Measurements from ENCODE around the gene UBE2G2.
A peak's percentile ranks its signal among the peaks of the same experiment; 100 is the strongest.
"Not testable (repeated sequence)": the region's sequence is repeated elsewhere in the genome, so short reads cannot be mapped to it uniquely, and the experiment has no call there.

UBE2G2 gene

DNA sequence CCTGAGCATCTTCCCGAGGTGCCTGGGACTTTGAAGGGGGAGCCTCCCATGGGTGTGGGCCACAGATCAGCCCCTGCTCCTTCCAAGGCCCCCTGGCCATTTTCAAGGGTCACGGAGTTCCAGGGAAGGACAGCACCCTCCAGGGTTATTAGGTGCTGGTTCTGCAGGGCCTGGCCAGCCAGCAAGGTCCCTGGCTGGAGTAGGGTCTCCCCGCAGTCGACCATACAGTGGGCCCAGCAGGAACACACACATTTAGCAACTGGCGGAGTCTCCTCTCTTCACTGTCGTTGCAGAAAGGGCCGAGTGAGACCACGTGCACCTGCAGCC lies 34.0 kb upstream of the UBE2G2 start:
- no peak for DNase-seq

DNA sequence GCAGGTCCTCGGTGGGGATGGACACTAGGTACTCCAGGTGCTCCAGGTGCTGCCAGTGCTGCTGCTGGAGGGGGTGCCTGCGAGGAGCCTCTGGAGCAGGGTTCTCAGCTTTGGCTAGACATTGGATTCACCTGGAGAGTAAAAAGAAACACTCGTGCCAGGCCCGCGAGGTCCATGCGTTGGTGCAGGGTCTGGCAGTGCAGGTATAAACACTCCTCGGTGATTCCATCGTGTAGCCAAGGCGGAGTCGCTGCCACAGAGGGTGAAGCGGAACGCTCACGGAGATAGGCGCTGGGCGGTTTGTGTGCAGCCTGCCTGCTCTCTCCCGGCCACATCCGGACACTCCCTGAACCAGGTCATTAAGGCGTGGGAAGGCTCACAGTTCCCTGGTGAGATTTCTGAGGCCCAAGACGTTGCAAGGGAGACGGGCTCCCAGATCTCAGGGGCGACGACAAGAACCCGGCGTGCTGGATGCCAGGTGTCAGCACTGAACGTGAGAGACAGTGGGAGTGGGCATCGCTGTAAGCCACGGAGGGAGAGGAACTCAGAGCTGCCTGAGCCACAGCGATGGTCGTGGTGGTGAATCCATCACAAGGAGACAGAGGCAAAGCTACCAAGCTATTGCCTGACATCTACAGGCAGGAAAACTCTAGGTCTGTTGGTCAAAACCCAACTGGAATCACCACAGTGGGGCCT lies 33.5 kb upstream of the UBE2G2 start:
- no peak for DNase-seq

DNA sequence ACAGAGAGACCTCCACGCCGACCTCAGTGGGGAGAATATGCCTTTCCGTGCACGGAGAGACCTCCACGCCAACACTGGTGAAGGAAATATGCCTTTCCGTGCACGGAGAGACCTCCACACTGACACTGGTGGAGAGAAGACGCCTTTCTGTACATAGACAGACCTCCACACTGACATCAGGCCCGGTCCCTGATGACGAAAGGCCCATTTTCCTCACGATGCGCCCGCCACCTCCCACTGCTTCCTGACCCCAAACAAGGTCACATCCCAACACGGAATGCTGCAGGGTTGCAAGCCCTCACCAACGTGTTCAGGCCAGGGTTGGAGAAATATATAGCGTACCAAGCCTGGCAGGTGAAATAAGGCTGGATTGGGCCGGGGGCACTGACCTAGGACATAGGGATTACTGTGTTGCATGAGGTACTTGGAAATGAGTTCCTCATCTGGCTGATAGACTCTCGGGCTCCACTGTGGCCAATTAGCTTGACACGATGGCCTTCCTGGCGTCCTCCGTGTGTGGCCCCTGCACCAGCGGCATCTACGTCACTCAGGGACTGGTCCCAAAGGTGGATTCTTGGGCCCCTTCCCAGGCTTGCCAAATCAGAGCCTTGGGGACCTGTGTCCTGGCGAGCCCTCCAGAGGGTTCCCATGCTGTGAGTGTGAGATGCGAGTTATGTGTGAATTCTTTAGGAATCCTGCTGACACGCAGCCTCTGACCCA lies 32.8 kb upstream of the UBE2G2 start:
- no peak for DNase-seq

DNA sequence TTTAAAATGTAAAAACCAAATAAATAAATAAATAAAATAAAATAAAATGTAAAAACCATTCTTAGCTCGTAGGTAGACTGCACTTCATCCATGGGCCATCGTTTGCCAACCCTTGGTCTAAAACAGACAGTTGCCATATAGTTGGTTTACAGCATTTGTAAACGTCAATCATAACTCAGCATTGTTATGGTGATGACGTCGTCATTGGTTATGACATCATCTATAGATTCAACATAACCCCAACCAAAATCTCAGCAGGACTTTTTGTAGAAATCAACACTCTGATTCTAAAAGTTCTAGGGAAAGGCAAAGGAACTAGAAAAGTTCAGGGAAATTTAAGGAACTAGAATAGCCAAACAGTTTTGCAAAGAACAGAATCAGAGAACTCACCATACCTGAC lies 32.0 kb upstream of the UBE2G2 start:
- no peak for DNase-seq

DNA sequence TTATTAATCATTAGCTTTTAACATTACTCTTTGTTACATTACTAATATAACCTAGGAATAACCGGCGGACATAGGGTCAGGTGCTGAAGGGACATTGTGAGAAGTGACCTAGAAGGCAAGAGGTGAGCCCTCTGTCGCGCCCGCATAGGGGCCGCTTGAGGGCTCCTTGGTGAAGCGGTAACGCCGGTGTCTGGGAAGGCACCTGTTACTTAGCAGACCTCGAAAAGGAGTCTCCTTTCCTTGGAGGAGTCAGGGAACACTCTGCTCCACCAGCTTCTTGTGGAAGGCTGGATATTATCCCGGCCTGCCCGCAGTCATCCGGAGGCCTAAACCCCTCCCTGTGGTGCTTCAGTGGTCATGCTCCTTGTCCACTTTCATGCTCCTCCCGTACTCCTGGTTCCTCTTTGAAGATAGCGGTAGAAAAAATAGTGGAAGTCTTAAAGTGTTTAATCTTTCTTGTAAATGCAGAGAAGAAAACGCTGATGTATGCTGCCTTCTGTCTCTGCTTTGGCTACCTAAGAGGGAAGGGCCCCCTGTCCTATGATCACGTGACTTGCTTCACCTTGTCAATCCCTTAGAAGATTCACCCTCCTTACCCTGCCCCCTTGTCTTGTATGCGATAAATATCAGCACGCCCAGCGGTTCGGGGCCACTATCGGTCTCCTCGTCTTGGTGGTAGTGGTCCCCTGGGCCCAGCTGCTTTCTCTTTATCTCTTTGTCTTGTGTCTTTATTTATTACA lies 31.1 kb upstream of the UBE2G2 start:
- DNase-seq, result not testable (repeated sequence)

DNA sequence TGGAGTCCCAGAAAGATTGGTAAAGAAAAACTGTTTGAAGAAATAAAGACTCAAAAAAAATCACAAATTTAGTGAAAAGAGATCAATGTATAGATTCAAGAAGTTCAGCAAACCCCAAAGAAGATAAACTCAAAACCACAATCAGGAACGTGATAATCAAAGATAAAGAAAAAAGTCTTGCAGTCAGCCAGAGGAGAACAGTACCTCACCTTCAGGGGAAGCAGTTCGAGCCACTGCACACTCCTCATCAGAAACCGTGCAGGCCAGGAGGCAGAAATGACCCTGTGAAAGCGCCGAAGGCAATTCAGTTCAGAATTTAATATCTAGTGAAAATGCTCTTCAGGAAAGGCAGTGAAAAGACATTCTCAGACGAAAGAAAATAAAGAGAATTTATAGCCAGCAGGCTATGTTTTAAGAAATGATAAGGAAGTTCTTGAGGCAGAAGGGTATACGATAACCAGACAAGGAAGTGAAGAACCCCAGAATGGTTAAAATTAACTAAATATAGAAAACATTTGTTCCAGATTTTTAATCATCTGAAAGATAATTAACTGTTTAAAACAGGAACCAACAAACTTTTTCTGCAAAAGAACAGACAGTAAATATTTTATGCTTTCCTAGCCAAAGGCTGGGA lies 29.7 kb upstream of the UBE2G2 start:
- DNase-seq, result no peak

DNA sequence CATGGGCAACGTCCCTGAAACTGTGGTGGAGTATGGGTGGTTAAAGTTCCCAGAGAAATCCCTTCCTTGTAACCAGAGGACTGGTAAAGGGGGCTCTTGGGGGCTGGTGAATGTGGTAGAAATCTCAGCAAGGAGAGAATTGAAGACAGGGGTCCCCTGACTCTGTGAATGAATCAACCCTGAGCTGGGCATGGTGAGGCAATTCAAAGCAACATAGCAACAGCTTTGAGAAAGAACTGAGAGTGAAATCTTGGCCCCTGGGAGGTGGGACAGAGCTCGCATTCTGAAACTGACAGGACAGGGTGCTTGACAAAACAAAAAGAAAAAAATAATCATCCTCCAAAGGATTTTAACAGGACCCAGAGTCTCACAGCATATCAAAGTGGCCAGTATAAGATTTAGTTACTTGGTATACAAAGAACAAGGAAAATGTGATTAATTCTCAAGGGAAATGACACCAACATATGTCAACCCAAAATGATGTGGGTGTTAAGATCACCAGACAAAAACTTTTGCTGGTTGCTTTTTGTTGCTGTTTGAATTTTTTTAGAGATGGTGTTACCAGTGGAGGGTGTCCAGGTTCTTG lies 28.0 kb upstream of the UBE2G2 start:
- no peak for DNase-seq

DNA sequence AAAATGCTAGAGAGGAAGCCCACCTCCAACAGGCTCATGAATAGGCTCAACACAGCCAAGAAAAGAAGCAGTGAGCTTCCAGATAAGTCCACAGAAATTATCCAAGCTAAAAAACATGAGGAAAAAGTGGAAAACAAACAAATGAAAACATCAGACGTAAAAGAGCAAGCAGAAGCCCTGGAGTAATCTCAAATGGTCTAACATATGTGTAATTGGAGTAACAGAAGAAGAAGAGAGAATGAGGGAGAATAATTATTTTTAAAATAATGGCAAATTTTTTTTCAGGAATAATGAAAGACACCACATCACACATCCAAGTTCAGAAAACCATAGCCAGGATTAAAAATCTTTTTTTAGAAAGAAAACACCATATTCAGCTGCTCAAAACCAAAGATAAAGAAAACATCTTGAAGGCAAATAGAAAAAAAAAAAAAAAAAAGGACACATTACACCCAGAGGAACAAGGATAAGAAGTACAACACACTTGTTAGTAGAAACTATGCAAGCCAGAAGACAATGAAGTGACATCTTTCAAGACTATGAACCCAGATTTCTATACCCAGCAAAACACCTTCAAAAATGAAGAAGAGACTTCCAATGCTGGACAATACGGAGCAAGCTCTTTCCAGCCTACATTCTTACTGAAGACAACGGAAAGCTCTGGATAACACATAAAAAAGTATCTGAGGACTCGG lies 26.9 kb upstream of the UBE2G2 start:
- no peak for DNase-seq

DNA sequence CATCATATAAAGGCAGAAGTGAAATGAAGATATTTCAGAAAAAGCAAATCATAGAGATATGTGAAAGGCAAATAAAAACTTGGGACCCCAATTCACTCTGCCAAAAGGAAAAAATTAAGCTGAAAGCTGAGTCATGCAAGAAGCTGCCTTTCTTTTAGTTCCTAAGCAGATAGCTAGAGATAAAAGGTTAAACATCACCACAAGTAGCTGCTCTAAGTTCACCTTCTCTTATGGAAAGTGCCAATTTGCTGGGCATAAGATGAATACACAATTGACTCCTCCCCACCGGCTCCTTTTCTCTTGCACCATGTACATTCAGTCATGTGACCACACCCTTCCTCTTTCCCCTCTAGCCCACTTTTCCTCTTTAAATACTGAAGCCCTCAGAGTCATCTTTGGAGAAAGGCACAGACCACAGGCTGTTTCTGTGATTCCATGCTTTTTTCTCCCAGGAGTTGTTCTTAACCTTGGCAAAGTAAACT lies 21.6 kb upstream of the UBE2G2 start:
- no peak for DNase-seq

DNA sequence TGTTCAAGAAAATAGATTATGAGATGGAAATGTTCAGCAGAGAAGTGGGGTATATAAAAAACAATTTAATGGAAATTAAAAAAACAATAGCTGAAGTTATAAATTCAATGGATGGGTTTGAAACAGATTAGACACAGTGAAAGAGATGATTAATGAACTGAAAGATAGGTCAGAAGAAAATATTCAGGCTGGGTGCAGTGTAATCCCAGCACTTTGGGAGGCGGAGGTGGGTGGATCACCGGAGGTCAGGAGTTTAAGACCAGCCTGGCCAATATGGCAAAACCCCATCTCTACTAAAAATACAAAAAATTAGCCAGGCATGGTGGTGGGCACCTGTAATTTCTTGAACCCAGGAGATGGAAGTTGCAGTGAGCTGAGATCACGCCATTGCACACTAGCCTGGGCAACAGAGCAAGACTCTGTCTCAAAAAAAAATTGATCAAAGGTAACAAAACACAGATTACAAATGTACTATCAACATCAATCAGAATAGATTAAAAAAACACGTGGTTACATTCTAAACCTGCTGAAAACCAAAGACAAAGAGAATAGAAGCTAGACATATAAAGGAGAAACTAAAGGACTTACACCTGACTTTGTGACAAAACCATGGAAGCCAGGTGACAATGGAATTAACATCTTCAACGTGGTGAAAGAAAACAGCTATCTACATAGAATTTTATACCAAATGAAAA lies 21.0 kb upstream of the UBE2G2 start:
- DNase-seq, result no peak

DNA sequence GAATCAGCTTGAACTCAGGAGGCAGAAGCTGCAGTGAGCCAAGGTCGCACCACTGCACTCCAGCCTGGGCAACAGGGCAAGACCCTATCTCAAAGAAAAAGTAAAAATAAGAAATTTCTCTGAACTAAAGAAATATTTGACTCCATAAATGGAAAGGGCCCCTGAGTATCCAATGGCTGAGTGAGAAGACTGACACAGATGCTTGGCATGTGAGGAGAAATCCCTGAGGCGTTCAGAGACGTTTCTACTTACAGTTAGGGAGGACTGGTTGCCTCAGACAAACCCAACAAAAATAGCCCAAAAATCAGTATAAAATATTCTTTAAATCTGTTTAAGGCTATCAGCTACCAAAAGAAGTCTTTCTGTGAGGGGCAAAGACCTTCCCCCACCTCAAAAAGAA lies 19.2 kb upstream of the UBE2G2 start:
- no peak for DNase-seq

DNA sequence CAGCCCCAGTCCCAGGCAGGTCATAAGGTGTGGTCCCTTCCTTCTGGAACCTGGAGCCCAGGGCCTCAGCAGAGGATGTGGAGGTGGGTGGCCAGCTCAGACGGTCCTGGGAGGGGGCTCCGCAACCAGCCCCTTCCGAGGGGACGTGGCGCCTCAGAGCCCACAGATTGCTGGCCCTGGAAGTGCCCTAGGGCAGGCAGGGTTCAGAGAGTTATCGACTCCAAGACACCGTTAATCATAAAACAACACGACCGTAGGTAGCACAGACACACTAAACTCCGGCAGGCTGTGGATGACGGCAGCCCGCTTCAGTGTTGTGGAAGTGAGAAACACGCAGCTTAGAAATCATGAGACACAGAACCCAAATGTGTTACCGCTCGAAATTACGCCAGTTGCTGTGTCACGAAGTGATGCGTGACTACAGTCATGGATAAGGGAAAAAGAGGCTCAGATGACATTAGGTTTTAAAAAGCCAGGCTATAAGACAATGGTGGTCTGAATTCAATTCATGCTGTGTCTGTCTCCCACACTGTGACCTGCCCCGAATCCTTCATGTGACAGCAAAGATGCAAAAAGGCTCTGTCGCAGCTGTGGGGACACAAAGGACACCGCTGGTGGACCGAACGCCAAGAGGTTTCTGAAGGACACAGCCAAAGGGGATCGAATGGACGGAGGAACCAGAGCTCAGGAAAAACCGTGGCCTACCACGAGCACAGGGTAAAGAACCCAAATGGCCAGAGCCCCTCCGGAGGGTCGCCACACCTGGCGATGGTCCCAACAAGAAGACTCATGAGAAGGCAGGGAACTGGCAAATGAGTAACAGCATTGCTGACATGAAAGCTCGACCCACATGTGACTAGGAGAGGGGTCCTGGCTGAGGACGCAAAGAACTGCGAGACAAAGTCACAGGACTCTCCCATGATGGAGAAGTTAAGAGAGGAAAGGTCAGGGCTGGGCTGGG lies 17.9 kb upstream of the UBE2G2 start:
- no peak for DNase-seq

DNA sequence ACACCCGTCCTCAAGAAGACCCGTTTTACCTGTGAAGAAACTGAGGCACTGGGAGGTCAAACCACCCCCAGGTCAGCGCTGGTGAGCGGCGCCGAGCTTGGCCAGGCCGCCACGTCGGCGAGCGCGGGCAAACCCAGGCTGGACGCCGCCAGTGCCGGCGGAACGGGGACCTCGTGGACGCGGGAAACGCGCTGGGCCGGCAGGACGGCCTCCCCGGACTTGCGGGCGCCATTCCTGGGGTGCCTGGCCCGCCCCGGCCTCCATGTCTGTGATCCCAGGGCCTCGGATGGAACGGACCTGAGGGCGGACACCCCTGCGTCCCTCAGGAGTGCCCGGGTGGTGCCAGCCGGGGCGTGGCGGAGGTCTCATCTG lies 17.0 kb upstream of the UBE2G2 start:
- no peak for DNase-seq

DNA sequence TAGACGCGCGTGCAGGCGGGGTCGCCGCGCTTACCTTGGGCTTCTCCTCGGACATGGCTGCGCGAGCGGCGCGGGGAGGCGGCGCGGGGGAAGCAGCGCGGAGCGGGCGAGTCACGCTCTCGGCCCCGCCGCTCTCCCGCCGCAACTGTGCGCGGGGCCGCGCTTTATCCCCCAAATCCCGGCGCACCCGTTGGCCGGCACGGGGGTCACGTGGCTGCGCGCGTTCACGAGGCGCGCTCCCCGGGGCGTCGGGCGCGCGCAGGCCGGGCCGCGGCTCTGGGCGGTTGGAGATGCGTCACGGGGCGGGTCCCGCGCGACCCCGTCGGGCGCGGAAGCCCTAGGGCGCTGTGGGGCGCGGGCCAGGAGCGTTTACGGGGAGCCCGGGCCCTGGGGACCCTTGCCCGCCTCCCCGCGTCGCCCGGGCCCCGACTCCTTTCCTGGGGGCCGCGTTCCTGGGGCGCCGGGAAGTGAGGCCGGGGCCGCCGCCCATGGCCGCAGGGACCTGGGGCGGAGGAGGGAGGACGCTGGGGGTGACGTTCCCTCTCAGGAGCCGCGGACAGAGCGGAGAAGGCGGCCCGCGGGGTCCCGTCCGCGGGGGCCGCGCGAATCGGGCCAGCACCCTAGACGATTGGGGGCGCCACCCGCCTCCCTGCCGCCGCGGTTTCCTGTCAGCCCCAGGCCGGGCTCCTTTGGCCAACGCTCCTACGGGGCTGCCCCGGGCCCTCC lies 16.5 kb upstream of the UBE2G2 start, which contains the start of gene SUMO3:
Gene SUMO3 (minus strand): TSS at position 149 of the 726 bp plus-strand sequence. CDS start 94 bp downstream, at position 55.
- DNase-seq, result peak; percentile 69 to 82 (median 72)

DNA sequence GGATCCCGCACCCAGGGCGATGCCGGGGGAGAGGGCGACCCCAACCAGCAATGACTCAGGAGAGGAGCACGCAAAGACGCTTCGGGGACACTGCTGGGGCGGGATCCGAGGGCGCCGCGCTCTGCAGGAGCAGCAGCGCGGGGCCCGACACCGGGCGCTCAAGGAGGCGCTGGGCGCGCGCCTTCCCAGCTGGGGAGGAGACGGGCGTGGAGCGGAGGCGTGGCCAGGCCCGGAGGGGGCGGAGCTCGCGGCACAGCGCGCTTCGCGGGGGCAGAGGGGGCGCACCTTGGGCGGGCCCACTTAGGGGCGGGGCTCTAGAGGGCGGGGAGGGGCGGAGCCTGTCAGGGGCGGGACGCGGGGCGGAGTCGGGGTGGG lies 15.9 kb upstream of the UBE2G2 start:
- peak; percentile 85 to 89 (median 88) for DNase-seq

DNA sequence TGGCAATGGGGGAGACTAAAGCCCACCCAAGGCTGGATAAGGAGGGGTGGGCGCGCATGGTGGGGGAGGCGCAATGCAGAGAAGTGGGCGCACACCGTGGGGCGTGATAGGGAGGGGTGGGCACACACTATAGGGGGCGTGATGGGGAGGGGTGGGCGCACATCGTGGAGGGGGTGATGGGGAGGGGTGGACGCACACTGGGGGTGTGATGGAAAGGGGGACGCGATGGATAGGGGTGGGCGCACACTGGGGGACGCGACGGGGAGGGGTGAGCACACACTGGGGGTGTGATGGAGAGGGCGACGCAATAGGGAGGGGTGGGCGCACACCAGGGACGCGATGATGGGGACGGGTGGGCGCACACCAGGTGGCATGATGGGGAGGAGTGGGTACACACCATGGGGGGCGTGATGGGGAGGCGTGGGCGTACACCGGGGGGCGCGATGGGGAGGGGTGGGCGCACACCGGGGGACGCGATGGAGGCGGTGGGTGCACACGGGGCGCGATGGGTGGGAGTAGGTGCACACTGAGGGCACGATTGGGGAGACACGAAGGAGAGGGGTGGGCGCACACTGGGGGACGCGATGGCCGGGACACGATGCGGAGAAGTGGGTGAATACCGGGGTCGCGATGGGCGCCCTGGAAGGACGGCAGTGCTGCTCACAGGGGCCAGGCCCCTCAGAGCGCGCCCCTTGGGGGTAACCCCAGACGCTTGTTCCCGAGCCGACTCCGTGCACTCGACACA lies 15.3 kb upstream of the UBE2G2 start:
- no peak for DNase-seq

DNA sequence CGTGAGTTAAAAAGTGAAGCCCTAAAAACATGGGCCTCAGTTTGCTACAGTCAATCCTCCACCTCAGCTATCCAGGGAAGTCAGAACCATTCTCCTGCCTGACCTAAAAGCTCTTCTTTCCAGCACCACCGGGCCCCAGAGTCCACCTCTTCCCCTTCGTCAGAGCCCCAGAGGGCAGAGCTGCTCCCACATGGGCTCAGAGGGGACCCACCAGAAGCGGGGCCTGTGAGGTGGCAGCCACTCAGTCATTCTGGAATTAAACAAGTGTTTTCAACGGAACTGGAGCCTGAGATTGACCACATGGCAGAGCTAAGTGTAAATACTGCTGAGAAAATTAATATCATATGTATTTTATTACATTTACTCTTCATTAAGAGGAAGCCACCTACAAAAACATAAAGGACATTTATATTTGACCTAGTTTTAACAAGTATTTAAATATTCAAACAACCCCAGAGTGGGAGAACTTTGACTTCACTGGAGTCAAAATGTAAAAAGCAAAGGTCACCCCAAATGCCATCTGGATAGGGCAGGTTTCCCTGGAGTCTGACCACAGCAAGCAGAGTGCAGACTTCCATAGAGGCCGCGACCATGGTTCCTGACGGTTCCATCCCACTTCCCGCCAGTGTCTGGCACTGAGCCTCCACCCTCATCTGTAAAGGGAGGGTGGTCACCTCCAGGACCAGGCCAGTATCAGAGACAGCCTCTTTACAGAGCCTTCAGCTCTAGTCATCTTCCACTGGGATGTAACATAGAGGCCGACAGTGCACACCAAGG lies 14.4 kb upstream of the UBE2G2 start:
- DNase-seq, result no peak

DNA sequence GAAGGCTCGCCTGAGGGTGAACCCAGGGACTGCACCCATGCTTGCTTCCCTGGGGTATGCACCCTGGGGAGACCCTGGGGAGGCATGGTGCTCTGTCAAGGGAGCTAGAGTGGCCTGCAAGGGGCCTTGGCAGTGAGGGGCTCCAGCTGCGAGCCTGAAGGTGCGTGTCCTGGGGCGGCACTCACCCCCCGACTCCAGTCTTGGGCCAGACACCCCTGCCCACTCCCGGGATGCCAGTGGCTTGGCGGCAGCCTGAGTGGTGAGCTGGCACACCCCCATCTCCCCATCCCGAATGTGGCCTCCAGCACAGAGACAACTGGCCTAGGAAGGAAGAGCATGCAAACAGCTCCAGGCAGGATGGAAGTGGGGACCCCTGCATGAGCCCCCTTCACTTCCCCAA lies 13.6 kb upstream of the UBE2G2 start:
- no peak for DNase-seq

Measured in activated CD4-positive, CD25-positive, alpha-beta regulatory T cell (primary cell).